Astrocyte of the cerebellum (primary cell): Measurements from ENCODE around the gene RNF13.

ENCODE experiments used
- DNase-seq: peaks from one replicate; pipeline ENCODE4 v3.0.0-alpha.2; 2011; ENCODE audit warnings: low read depth
- H3K4me3 ChIP-seq: 2 replicates; pipeline ENCODE4 v1.5.1; 2011; ENCODE audit warnings: mild to moderate bottlenecking, low read depth, low read length, moderate library complexity
- CTCF ChIP-seq: IDR thresholded peaks from 2 replicates; pipeline ENCODE4 v1.5.1; 2012; ENCODE audit warnings: low read length, low read depth, moderate library complexity, mild to moderate bottlenecking; ENCODE audit errors: missing control alignments
- in situ Hi-C: cut with HindIII; loops from 2 replicates; pipeline ENCODE4 v1.10.0; 2017; ENCODE audit warnings: low sequenced_read_pairs

Gene RNF13

GRCh38 chr3:149792452-149793270 is 20.4 kb upstream of the RNF13 start, which contains the start of gene ANKUB1:
ANKUB1 (minus strand) TSS chr3:149792554; CDS start chr3:149792366, 188 bp downstream.
- TF ChIP-seq CTCF, result no peak
- DNase-seq, result no peak
- H3K4me3 ChIP-seq, result no peak within 1 kb of the TSS
- in situ Hi-C loops, result no loop called here

GRCh38 chr3:149796026-149796425 is 17.0 kb upstream of the RNF13 start:
- DNase-seq, result no peak
- TF ChIP-seq CTCF, result no peak
- in situ Hi-C loops, result no loop called here
- no peak overlapping the region for H3K4me3 ChIP-seq

- no peak for DNase-seq
- in situ Hi-C loops, result no loop called here
- TF ChIP-seq CTCF, result no peak
- no peak overlapping the region for H3K4me3 ChIP-seq
These were observed 12.3 kb upstream of the RNF13 start for GRCh38 chr3:149800693-149801092.

- TF ChIP-seq CTCF, result no peak
- DNase-seq, result no peak
- no peak overlapping the region for H3K4me3 ChIP-seq
- in situ Hi-C loops, result no loop called here
These were observed 11.8 kb upstream of the RNF13 start for GRCh38 chr3:149801195-149801594.

- in situ Hi-C loops, result no loop called here
- TF ChIP-seq CTCF, result no peak
- no peak for DNase-seq
- H3K4me3 ChIP-seq, result no peak overlapping the region
These were observed 11.4 kb upstream of the RNF13 start for GRCh38 chr3:149801639-149802038.

- TF ChIP-seq CTCF, result no peak
- in situ Hi-C loops, result no loop called here
- H3K4me3 ChIP-seq, result no peak overlapping the region
- no peak for DNase-seq
These were observed 6.7 kb upstream of the RNF13 start for GRCh38 chr3:149806171-149806778.
